ENCODE results near the gene NHLRC2. TPM values are rescaled to one million over a fixed set of nuclear protein-coding genes. Genes with fewer than 3 reads are reported as not detected.

NHLRC2 gene
- total RNA-seq, 2 experiments from 2014 or later: 4.6 TPM

DNA sequence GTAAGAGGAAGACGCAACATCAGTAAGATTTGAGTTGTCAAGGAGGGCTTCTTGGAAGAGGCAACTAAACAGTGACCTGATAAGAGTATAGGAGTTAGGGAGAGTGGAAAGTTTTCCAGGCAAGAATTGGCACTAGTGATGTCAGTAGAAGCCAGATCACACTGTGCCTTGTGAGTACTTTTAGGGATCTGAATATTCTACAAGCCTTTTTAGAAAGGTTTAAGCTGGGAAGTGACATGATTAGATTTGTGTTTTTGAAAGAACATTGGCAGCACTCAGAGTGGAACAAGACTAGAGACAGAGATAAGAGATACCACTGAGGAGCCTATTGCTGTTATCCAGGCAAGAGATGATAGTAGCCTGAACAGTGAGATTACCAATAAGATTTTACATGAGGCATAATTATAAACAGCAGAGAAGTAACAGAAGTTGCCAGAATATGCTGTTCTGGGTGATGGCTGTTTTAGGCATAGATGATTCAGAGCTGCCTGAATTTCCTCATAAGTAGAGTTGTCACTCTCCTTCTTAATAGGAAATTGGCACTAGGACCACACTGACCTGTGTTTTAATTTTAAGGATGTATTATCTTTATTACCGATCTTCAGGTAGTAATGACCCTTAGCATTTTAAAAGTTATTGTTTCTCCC is 45.6 kb downstream of the NHLRC2 start:
- H3K27me3 Mint-ChIP-seq: no peaks in the 10 kb centered on the region
- H3K4me1 ChIP-seq (ENCODE audit: insufficient read depth, low read length): no peaks in the 10 kb centered on the region
- no peaks in the 10 kb centered on the region for H3K27me3 ChIP-seq (ENCODE audit: control insufficient read depth in 1 of 2, insufficient read depth in 2 of 2, low read length in 2 of 2)
- CTCF ChIA-PET: no interaction called here
- intact Hi-C loops (cut with DNase I, micrococcal nuclease): no loop called here
- TF ChIP-seq, protein P1, sequence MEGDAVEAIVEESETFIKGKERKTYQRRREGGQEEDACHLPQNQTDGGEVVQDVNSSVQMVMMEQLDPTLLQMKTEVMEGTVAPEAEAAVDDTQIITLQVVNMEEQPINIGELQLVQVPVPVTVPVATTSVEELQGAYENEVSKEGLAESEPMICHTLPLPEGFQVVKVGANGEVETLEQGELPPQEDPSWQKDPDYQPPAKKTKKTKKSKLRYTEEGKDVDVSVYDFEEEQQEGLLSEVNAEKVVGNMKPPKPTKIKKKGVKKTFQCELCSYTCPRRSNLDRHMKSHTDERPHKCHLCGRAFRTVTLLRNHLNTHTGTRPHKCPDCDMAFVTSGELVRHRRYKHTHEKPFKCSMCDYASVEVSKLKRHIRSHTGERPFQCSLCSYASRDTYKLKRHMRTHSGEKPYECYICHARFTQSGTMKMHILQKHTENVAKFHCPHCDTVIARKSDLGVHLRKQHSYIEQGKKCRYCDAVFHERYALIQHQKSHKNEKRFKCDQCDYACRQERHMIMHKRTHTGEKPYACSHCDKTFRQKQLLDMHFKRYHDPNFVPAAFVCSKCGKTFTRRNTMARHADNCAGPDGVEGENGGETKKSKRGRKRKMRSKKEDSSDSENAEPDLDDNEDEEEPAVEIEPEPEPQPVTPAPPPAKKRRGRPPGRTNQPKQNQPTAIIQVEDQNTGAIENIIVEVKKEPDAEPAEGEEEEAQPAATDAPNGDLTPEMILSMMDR (IDR thresholded peaks at IDR 0.05): no peak
- peaks cover 42% of the 10 kb centered on the region for H3K36me3 ChIP-seq (ENCODE audit: insufficient read depth, low read length)
- no peak overlapping the region for H3K4me3 ChIP-seq (ENCODE audit: low read length)
- peaks cover 71% of the 10 kb centered on the region for H3K36me3 Mint-ChIP-seq (ENCODE audit: low read depth)
- no peaks in the 10 kb centered on the region for H3K9me3 Mint-ChIP-seq
- no peak overlapping the region for H3K4me3 Mint-ChIP-seq
- no peaks in the 10 kb centered on the region for H3K4me1 Mint-ChIP-seq (ENCODE audit: low read depth)
- DNase-seq (no peak), ATAC-seq (ENCODE audit: poor library complexity) (no peak)
- no peak overlapping the region for H3K27ac Mint-ChIP-seq
- H3K9me3 ChIP-seq (ENCODE audit: control insufficient read depth in 1 of 2, insufficient read depth in 1 of 2, low read length in 2 of 2): no peaks in the 10 kb centered on the region
- no peak overlapping the region for H3K27ac ChIP-seq (ENCODE audit: low read depth in 1 of 2, low read length in 2 of 2)
- POLR2A ChIA-PET: no interaction called here

DNA sequence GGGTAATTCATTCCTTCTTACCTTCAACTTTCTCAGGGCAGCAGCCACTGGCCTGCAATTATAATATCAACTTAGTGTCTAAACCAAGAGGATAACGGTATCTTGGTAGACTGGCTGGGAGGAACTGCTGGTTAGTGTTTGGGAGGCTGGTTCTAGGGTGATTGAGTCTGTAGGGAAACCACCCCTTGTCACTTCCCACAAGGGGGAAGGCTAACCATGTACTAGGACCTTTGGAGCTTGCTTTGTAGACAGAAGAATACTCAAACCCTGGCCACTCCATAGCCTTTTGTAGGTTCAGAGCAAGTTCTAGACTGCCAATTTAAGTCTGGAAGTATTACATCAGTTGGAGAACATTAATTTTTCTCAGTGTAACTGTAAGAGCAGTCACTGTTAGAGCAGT is 51.3 kb downstream of the NHLRC2 start:
- no peaks in the 10 kb centered on the region for H3K4me1 Mint-ChIP-seq (ENCODE audit: low read depth)
- no peak for DNase-seq
- H3K36me3 Mint-ChIP-seq (ENCODE audit: low read depth): peaks cover 64% of the 10 kb centered on the region

GRCh38 chr10:113907166-113907565 is 52.7 kb downstream of the NHLRC2 start:
- no peaks in the 10 kb centered on the region for H3K9me3 ChIP-seq (ENCODE audit: control insufficient read depth in 1 of 2, insufficient read depth in 1 of 2, low read length in 2 of 2)
- H3K27me3 Mint-ChIP-seq: no peaks in the 10 kb centered on the region
- ChIA-PET CTCF (interaction anchor here (1.5 kb wide), 1 partner anchor 15 kb away, joined by 3 read pairs; no protein-coding TSS in a partner anchor), POLR2A (no interaction called here)
- intact Hi-C loops (cut with DNase I, micrococcal nuclease): no loop called here
- H3K36me3 Mint-ChIP-seq (ENCODE audit: low read depth): peaks cover 52% of the 10 kb centered on the region
- H3K27me3 ChIP-seq (ENCODE audit: control insufficient read depth in 1 of 2, insufficient read depth in 2 of 2, low read length in 2 of 2): no peaks in the 10 kb centered on the region
- no peak overlapping the region for H3K4me3 Mint-ChIP-seq
- H3K4me1 Mint-ChIP-seq (ENCODE audit: low read depth): no peaks in the 10 kb centered on the region
- H3K27ac Mint-ChIP-seq: no peak overlapping the region
- no peaks in the 10 kb centered on the region for H3K4me1 ChIP-seq (ENCODE audit: insufficient read depth, low read length)
- H3K36me3 ChIP-seq (ENCODE audit: insufficient read depth, low read length): peaks cover 43% of the 10 kb centered on the region
- H3K27ac ChIP-seq (ENCODE audit: low read depth in 1 of 2, low read length in 2 of 2): no peak overlapping the region
- no peak for DNase-seq
- TF ChIP-seq, protein P1 (IDR thresholded peaks at IDR 0.05): no peak
- no peak for ATAC-seq (ENCODE audit: poor library complexity)
- H3K9me3 Mint-ChIP-seq: no peaks in the 10 kb centered on the region
- H3K4me3 ChIP-seq (ENCODE audit: low read length): no peak overlapping the region

More for the DNA sequence above, 51.3 kb downstream of the NHLRC2 start:
- Histone ChIP-seq H3K27me3 (ENCODE audit: control insufficient read depth in 1 of 2, insufficient read depth in 2 of 2, low read length in 2 of 2) (no peaks in the 10 kb centered on the region), H3K27ac (ENCODE audit: low read depth in 1 of 2, low read length in 2 of 2) (no peak overlapping the region), H3K36me3 (ENCODE audit: insufficient read depth, low read length) (peaks cover 51% of the 10 kb centered on the region), H3K9me3 (ENCODE audit: control insufficient read depth in 1 of 2, insufficient read depth in 1 of 2, low read length in 2 of 2) (no peaks in the 10 kb centered on the region), H3K4me1 (ENCODE audit: insufficient read depth, low read length) (no peaks in the 10 kb centered on the region), H3K4me3 (ENCODE audit: low read length) (no peak overlapping the region)
- H3K4me3 Mint-ChIP-seq: no peak overlapping the region
- H3K27me3 Mint-ChIP-seq: no peaks in the 10 kb centered on the region
- TF ChIP-seq, protein P1 (IDR thresholded peaks at IDR 0.05): no peak
- CTCF ChIA-PET: no interaction called here
- POLR2A ChIA-PET: no interaction called here
- no peaks in the 10 kb centered on the region for H3K9me3 Mint-ChIP-seq
- ATAC-seq (ENCODE audit: poor library complexity): no peak
- intact Hi-C loops (cut with DNase I, micrococcal nuclease): no loop called here
- no peak overlapping the region for H3K27ac Mint-ChIP-seq
